IPS-20b (cell line): ENCODE data around the gene USP20.

ENCODE experiments used
- H3K27ac ChIP-seq: one replicate; pipeline ENCODE4 v1.5.1; 2013; ENCODE audit warnings: low read length
- H3K27me3 ChIP-seq: 2 replicates; pipeline ENCODE4 v1.6.1; 2013; ENCODE audit warnings: mild to moderate bottlenecking, low read length, inconsistent platforms; ENCODE audit not compliant: insufficient read depth
- H3K36me3 ChIP-seq: 2 replicates; pipeline ENCODE4 v1.6.1; 2013; ENCODE audit warnings: low read depth, mild to moderate bottlenecking, inconsistent platforms, low read length, moderate library complexity; ENCODE audit not compliant: insufficient read depth
- H3K4me1 ChIP-seq: 2 replicates; pipeline ENCODE4 v1.6.1; 2013; ENCODE audit warnings: mild to moderate bottlenecking, control low read depth, inconsistent platforms, low read length, moderate library complexity; ENCODE audit not compliant: insufficient read depth
- H3K4me3 ChIP-seq: 2 replicates; pipeline ENCODE4 v1.5.1; 2013; ENCODE audit warnings: mild to moderate bottlenecking, low read length, inconsistent platforms
- H3K9ac ChIP-seq: 2 replicates; pipeline ENCODE4 v1.6.1; 2013; ENCODE audit warnings: low read depth, mild to moderate bottlenecking, inconsistent platforms, low read length, moderate library complexity
- H3K9me3 ChIP-seq: 2 replicates; pipeline ENCODE4 v1.6.1; 2013; ENCODE audit warnings: mild to moderate bottlenecking, low read depth, low read length, inconsistent platforms; ENCODE audit not compliant: insufficient read depth

The USP20 gene

DNA sequence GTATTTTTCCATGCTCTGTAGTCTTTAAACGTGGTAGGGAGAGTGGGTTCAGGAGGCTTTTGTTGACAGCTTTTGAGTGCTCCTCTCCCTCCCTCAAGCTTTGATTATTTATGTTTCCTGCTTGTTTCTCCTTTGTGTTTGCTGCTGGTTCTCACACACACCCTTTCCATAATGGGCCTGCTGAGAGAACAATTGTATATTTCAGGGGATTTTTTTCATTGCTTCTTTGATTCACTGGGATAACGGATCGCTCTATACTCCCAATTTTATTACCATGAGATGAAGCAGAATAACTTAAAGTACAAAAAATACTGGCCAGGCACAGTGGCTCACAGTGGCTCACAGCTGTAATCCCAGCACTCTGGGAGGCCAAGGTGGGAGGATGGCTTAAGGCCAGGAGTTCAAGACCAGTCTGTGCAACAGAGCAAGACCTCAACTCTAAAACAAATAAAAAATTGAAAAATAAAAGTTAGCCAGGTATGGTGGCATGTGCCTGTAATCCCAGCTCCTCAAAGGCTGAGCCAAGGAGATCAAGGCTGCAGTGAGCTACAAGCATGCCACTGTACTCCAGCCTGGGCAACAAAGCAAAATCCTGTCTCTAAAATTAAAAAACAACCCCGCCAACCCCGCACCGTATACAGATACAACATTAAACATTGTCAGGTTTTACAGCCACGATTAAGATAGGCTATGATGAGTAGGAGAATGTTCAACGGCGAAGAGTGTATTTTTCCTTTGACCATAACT is 66.9 kb downstream of the USP20 start:
- Histone ChIP-seq H3K9me3 (no peaks in the 10 kb centered on the region), H3K27me3 (no peaks in the 10 kb centered on the region), H3K4me1 (no peaks in the 10 kb centered on the region), H3K36me3 (peaks cover 33% of the 10 kb centered on the region), H3K27ac (no peak overlapping the region), H3K4me3 (no peak overlapping the region), H3K9ac (no peak overlapping the region)

DNA sequence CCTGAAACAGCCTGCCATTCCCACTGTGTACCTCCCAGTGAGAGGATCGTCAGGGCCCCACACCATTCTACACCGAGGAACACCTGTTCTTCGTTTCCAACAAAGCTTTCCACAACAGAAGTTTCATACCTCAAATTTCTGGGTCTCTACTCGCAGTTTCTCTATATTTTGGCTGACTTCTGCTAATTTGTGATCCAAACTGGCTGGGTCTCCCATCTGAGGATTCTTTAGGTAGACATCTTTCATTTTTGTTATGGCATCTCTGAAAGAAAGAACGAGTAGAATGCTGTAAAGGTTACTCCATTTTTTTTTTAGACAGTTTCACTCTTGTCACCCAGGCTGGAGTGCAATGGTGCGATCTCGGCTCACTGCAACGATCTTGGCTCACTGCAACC is 67.5 kb downstream of the USP20 start:
- Histone ChIP-seq H3K27ac (no peak overlapping the region), H3K27me3 (no peaks in the 10 kb centered on the region), H3K36me3 (peaks cover 36% of the 10 kb centered on the region), H3K9ac (no peak overlapping the region), H3K4me1 (no peaks in the 10 kb centered on the region), H3K9me3 (no peaks in the 10 kb centered on the region), H3K4me3 (no peak overlapping the region)

DNA sequence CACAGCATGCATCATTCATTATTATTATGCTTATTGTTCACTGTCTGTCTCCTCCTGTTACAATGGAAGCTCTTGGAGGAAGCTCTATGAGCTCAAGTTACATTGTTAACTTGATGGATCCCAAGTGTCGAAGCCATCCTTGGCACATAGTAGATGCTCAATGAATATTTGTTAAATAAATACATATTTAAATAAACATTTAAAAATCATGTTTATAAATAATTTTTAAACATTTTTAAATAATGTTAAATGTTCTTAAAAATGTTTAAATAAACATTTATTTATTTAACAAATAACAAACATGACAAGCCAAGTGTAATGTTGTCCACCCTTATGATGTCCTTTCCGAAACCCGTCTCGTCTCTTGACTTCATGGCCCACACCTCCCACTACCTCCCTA is 69.5 kb downstream of the USP20 start:
- Histone ChIP-seq H3K36me3 (peaks cover 32% of the 10 kb centered on the region), H3K9ac (no peak overlapping the region), H3K27ac (no peak overlapping the region), H3K4me1 (peaks cover 5% of the 10 kb centered on the region; the same call in 1 of the 2 replicates), H3K9me3 (no peaks in the 10 kb centered on the region), H3K27me3 (no peaks in the 10 kb centered on the region), H3K4me3 (no peak overlapping the region)

DNA sequence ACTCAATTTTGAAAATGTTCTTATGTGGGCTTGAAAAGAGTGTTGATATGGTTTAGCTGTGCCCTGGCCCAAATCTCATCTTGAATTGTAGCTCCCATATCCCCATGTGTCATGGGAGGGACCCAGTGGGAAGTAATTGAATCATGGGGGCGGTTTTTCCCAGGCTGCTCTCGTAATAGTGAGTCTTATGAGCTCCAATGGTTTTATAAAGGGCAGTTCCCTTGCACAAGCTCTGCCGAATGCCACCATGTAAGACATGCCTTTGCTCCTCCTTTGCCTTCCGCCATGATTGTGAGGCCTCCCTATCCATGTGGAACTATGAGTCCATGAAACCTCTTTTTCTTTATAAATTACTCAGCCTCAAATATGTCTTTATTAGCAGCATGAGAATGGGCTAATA is 71.0 kb downstream of the USP20 start:
- H3K36me3 ChIP-seq, result peaks cover 21% of the 10 kb centered on the region

DNA sequence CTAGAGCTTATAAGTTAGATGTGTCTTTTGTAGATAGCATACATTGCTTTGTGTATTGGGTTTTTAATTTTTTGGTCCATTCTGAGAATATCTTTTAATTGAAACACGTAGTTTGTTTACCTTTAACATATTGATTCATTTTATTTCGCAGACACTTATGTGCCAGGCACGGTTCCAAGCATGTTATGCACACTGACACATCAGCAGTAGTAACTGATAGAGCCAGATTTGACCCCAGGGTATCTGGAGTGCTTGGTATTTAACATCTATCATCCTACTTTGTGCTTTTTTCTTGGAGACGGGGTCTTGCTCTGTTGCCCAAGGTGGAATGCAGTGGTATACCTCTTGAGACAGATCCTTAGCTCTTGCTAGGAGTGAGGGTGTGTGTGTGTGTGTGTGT is 71.9 kb downstream of the USP20 start:
- H3K27me3 ChIP-seq, result no peaks in the 10 kb centered on the region
- H3K4me3 ChIP-seq, result no peak overlapping the region
- peaks cover 16% of the 10 kb centered on the region for H3K36me3 ChIP-seq
- H3K9ac ChIP-seq, result no peak overlapping the region
- H3K9me3 ChIP-seq, result no peaks in the 10 kb centered on the region
- no peak overlapping the region for H3K27ac ChIP-seq
- H3K4me1 ChIP-seq, result peaks cover 8% of the 10 kb centered on the region; the same call in 1 of the 2 replicates

More for the DNA sequence above, 71.0 kb downstream of the USP20 start:
- Histone ChIP-seq H3K4me1 (peaks cover 8% of the 10 kb centered on the region; the same call in 1 of the 2 replicates), H3K4me3 (no peak overlapping the region), H3K9ac (no peak overlapping the region), H3K9me3 (no peaks in the 10 kb centered on the region), H3K27me3 (no peaks in the 10 kb centered on the region), H3K27ac (no peak overlapping the region)

DNA sequence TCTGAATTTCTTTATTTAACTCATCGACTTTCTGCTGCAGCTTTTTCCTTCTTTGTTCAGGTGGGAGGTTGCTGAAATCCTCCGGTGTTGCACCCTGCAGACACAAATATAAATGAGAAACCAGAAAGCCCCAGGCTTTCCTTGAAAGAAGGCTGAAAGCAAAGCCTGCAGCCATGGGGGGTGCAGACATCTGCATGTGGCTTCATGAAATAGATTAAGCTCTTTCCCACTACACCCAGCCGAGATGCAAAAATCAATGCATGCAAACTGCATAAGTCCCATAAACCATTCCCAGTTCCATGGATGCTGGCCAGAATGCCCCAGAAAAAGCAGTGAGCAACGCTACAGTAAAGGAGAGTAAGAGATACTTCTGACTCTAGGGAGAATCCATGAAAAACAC is 73.6 kb downstream of the USP20 start:
- H3K4me3 ChIP-seq, result no peak overlapping the region; the same call in 1 of the 2 replicates

DNA sequence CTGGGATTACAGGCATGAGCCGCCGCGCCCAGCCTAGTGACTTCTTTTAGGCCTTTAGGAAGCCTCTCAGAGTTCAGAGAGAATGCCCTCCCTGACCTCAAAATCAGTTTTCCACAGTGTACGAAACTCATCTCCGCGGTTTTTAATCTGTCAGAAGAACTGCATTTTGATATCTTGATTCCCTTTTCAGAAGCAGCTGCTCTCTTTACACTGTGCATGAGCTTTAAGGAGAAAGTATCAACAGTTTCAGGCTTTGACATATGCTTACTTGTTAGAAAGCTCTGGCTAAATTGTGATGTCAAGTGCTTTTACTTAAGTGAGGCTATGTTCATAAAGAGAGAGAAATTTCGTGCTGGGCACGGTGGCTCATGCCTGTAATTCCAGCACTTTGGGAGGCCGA is 74.6 kb downstream of the USP20 start:
- Histone ChIP-seq H3K9me3 (no peaks in the 10 kb centered on the region), H3K9ac (no peak overlapping the region), H3K27me3 (no peaks in the 10 kb centered on the region), H3K4me3 (no peak overlapping the region), H3K27ac (no peak overlapping the region), H3K4me1 (peaks cover 8% of the 10 kb centered on the region; the same call in 1 of the 2 replicates), H3K36me3 (peaks cover 10% of the 10 kb centered on the region; the same call in 1 of the 2 replicates)

More for the DNA sequence above, 73.6 kb downstream of the USP20 start:
- H3K27me3 ChIP-seq, result no peaks in the 10 kb centered on the region
- peak overlapping the region; percentile 52 for H3K27ac ChIP-seq
- H3K9me3 ChIP-seq, result no peaks in the 10 kb centered on the region
- H3K4me1 ChIP-seq, result peaks cover 8% of the 10 kb centered on the region; the same call in 1 of the 2 replicates
- peak overlapping the region; percentile 27 for H3K9ac ChIP-seq
- H3K36me3 ChIP-seq, result peaks cover 10% of the 10 kb centered on the region; the same call in 1 of the 2 replicates

DNA sequence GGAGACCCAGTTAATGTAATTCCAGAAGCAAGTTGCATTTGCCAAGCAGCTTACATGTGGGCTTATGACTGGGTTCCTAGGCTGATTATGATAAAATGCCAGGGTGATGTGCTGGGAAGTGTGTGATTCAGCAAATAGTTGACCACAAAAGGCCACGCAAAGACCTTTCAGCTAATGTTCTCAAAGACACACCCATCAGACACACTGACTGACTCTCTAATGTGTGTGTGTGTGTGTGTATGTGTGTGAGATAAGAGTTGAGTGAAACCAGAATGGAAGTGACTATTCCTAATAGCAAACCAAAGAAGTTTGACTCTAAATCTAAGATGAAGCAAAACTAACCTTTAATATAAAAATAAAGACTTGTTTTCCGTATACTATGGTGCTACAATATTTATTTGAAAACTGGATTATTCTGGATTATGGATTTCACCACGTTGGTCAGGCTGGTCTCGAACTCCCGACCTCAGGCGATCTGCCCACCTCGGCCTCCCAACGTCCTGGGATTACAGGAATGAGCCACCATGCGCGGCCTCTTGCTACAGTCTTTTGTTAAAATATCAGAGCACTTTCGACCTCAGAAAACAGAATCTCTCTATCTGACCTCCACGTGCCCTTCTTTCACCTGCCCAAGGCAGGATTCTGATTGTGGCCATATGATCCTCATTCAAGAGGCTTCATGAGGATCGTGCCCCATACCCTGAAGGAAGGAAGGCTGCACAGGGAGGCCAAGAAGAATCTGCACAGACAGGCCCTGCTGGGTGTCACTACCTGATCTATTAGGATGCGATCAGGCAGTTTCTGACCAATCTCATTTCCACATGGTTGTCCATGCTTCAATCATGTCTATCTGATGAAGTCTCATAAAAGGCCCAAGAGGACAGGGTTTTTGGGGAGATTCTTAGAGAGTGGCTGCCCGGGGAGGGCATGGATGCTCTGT is 75.6 kb downstream of the USP20 start:
- peaks cover 8% of the 10 kb centered on the region; the same call in 1 of the 2 replicates for H3K4me1 ChIP-seq
- no peaks in the 10 kb centered on the region for H3K9me3 ChIP-seq
- no peak overlapping the region for H3K27ac ChIP-seq
- H3K4me3 ChIP-seq, result no peak overlapping the region
- no peaks in the 10 kb centered on the region for H3K27me3 ChIP-seq
- H3K36me3 ChIP-seq, result peaks cover 10% of the 10 kb centered on the region; the same call in 1 of the 2 replicates
- no peak overlapping the region for H3K9ac ChIP-seq

DNA sequence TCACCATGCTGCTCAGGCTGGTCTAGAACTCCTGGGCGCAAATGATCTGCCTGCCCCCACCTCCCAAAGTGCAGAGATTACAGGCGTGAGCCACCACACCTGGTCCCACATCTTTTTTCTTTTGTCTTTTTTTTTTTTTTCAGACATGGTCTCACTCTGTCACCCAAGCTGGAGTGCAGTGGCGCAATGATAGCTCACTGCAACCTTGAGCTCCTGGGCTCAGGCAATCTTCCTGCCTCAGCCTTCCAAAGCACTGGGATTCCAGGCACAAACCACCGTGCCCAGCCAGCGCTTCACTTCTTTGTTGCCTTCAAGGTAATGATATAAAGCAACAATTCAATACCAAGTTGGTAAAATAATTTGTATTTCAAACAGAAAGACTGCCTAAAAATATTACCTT is 78.8 kb downstream of the USP20 start:
- no peaks in the 10 kb centered on the region for H3K27me3 ChIP-seq
- peaks cover 6% of the 10 kb centered on the region; the same call in 1 of the 2 replicates for H3K4me1 ChIP-seq
- no peak overlapping the region for H3K9ac ChIP-seq
- H3K27ac ChIP-seq, result no peak overlapping the region
- no peak overlapping the region for H3K4me3 ChIP-seq
- no peaks in the 10 kb centered on the region for H3K36me3 ChIP-seq
- no peaks in the 10 kb centered on the region for H3K9me3 ChIP-seq

DNA sequence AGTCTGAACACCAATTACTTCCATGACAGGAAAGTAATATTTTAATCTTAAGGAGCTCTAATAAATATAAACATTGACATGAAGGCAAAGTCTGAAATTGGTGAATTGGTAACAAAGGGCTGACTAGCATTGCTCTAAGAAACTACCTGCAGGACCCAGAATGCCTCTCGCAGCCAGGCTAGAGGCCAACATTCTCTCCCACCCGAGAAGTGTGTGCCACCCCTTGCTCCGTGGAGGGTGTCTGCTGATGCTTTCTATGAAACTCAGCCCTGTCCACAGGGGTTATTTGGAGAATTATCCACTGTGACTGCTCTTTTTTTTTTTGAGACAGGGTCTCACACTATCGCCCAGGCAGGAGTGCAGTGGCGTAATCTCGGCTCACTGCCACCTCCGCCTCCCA is 81.4 kb downstream of the USP20 start:
- Histone ChIP-seq H3K9ac (no peak overlapping the region), H3K4me3 (no peak overlapping the region), H3K27me3 (no peaks in the 10 kb centered on the region), H3K27ac (no peak overlapping the region), H3K4me1 (no peaks in the 10 kb centered on the region), H3K9me3 (no peaks in the 10 kb centered on the region), H3K36me3 (no peaks in the 10 kb centered on the region; the same call in 1 of the 2 replicates)

DNA sequence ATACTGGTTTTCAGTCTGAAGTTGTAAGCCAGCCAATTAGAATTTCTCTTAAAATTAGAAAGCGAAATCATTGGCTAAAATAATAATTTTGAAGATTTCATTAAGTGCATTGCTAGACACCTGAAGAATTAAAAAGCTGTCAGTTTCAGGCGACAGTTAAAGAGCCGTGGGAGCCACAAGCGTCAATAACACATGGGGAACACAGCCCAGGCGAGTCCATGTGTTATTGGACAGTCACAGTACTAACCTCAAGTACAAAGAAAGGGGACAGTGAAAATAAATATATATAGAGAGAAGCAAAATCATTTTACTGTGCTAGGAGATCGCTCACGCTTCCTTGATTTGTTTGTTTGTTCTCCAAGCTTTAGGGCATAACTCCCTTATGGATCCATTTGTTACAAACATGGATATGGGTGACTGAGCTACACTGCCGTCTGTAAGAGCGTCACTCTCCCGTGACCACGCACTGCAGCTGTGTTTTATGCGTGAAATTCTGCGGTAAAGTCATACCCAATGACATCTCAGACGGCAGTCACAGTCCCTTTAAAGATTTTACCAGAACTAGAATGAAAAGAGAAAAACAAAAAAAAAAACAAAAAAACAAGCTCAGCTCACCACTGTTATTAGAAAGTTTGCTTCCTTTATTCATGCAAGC is 83.2 kb downstream of the USP20 start:
- no peaks in the 10 kb centered on the region for H3K27me3 ChIP-seq
- no peaks in the 10 kb centered on the region for H3K4me1 ChIP-seq
- H3K9me3 ChIP-seq, result no peaks in the 10 kb centered on the region
- H3K4me3 ChIP-seq, result no peak overlapping the region
- H3K36me3 ChIP-seq, result no peaks in the 10 kb centered on the region; the same call in 1 of the 2 replicates
- no peak overlapping the region for H3K27ac ChIP-seq
- H3K9ac ChIP-seq, result no peak overlapping the region
